CMK (cell line): ENCODE results near the gene LRRC8A.
"Not testable (repeated sequence)": the region's sequence is repeated elsewhere in the genome, so short reads cannot be mapped to it uniquely, and the experiment has no call there.

Source experiments
- DNase-seq: peaks from one replicate; pipeline ENCODE4 v3.0.0-alpha.2; 2010; ENCODE audit warnings: low read depth

LRRC8A gene

GRCh38 chr9:128921881-128922763, 40.2 kb downstream of the LRRC8A start:
- DNase-seq = no peak

- no peak for DNase-seq
Observed at GRCh38 chr9:128923493-128923883, 41.6 kb downstream of the LRRC8A start.

GRCh38 chr9:128927731-128928411, 45.9 kb downstream of the LRRC8A start:
- no peak for DNase-seq

GRCh38 chr9:128928624-128929023, 46.7 kb downstream of the LRRC8A start:
- DNase-seq = no peak

GRCh38 chr9:128929560-128929959, 47.6 kb downstream of the LRRC8A start:
- no peak for DNase-seq

- DNase-seq = no peak
Observed at GRCh38 chr9:128933731-128934130, 51.8 kb downstream of the LRRC8A start.

GRCh38 chr9:128936171-128936865, 54.4 kb downstream of the LRRC8A start:
- DNase-seq = no peak

- no peak for DNase-seq
Observed at GRCh38 chr9:128937310-128938165, 55.6 kb downstream of the LRRC8A start.

- DNase-seq = no peak
Observed at GRCh38 chr9:128940271-128940921, 58.5 kb downstream of the LRRC8A start.

- no peak for DNase-seq
Observed at GRCh38 chr9:128940946-128941755, 59.2 kb downstream of the LRRC8A start.

- no peak for DNase-seq
Observed at GRCh38 chr9:128943832-128944620, 62.1 kb downstream of the LRRC8A start.

- DNase-seq = not testable (repeated sequence)
Observed at GRCh38 chr9:128944966-128945365, 63.0 kb downstream of the LRRC8A start.

- DNase-seq = no peak
Observed at GRCh38 chr9:128945798-128946501, 64.0 kb downstream of the LRRC8A start.

GRCh38 chr9:128946571-128947276, 64.8 kb downstream of the LRRC8A start:
- peak; percentile 3 for DNase-seq

- DNase-seq = no peak
Observed at GRCh38 chr9:128947277-128947526, 65.3 kb downstream of the LRRC8A start.

GRCh38 chr9:128947527-128948301, 65.8 kb downstream of the LRRC8A start, which contains the start of the genes DOLK and NUP188:
Gene DOLK, minus strand, starts transcription at chr9:128947603. Its CDS starts 300 bp downstream, at chr9:128947303.
Gene NUP188, plus strand, starts transcription at chr9:128947699. Its CDS starts 21 bp downstream, at chr9:128947720.
- peak; percentile 85 for DNase-seq

- DNase-seq = not testable (repeated sequence)
Observed at GRCh38 chr9:128961403-128961802, 79.5 kb downstream of the LRRC8A start.
